HUES48 (cell line): Measurements from ENCODE around the gene PRRT1B.
"Not testable (repeated sequence)": the region's sequence is repeated elsewhere in the genome, so short reads cannot be mapped to it uniquely, and the experiment has no call there.

Experiments
- H3K27ac ChIP-seq: one replicate; pipeline ENCODE4 v1.7.0; 2013; ENCODE audit warnings: low read depth, low read length, inconsistent platforms
- H3K27me3 ChIP-seq: 2 replicates; pipeline ENCODE4 v1.6.1; 2013; ENCODE audit warnings: mild to moderate bottlenecking, low read length; ENCODE audit not compliant: control insufficient read depth, insufficient read depth
- H3K36me3 ChIP-seq: 2 replicates; pipeline ENCODE4 v1.6.1; 2013; ENCODE audit warnings: low read length; ENCODE audit not compliant: control insufficient read depth, insufficient read depth
- H3K4me1 ChIP-seq: 2 replicates; pipeline ENCODE4 v1.6.1; 2013; ENCODE audit warnings: mild to moderate bottlenecking, low read length; ENCODE audit not compliant: control insufficient read depth, insufficient read depth
- H3K4me3 ChIP-seq: 2 replicates; pipeline ENCODE4 v1.5.1; 2013; ENCODE audit warnings: mild to moderate bottlenecking, low read depth, low read length
- H3K9ac ChIP-seq: 2 replicates; pipeline ENCODE4 v1.6.1; 2013; ENCODE audit warnings: mild to moderate bottlenecking, low read depth, low read length, moderate library complexity
- H3K9me3 ChIP-seq: 2 replicates; pipeline ENCODE4 v1.6.1; 2013; ENCODE audit warnings: low read length; ENCODE audit not compliant: control insufficient read depth, insufficient read depth

PRRT1B gene

GRCh38 chr9:131530920-131531832 lies 14.1 kb upstream of the PRRT1B start, which contains the start of gene UCK1:
TSS of gene UCK1 (minus strand) at chr9:131531263. CDS start at chr9:131531174, 89 bp downstream.
- peaks cover 36% of the 10 kb centered on the region for H3K36me3 ChIP-seq
- H3K4me1 ChIP-seq, result peaks cover 3% of the 10 kb centered on the region; the same call in 1 of the 2 replicates
- no peaks in the 10 kb centered on the region for H3K27me3 ChIP-seq
- peak within 1 kb of the TSS; percentile 10 for H3K9ac ChIP-seq
- H3K4me3 ChIP-seq, result peak within 1 kb of the TSS; percentile 72
- no peaks in the 10 kb centered on the region for H3K9me3 ChIP-seq
- H3K27ac ChIP-seq, result peak within 1 kb of the TSS; percentile 51

- H3K27ac ChIP-seq, result no peak overlapping the region
- no peaks in the 10 kb centered on the region for H3K27me3 ChIP-seq
- H3K4me1 ChIP-seq, result peaks cover 3% of the 10 kb centered on the region; the same call in 1 of the 2 replicates
- no peak overlapping the region for H3K4me3 ChIP-seq
- peaks cover under 1% of the 10 kb centered on the region; the same call in 1 of the 2 replicates for H3K36me3 ChIP-seq
- no peak overlapping the region for H3K9ac ChIP-seq
- H3K9me3 ChIP-seq, result peaks cover 5% of the 10 kb centered on the region
Measured at GRCh38 chr9:131534721-131535237, 10.5 kb upstream of the PRRT1B start.

DNA sequence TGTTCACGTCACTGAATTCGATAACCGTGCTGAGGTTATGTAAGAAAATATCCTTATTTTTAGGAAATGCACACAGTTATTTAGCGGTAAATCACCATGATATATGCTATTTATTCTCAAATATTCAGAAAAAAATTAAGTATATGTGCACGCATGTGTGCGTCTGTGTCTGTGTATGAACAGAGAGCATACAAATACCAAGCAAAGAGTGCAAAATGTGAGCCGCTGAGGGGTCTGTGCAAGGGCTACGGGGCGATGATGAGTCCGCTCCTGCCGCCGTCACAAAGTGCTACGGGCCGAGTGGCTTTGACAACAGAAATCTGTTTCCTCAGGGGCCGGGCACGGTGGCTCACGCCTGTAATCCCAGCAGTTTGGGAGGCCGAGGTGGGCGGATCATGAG lies 7.4 kb upstream of the PRRT1B start:
- Histone ChIP-seq H3K9me3 (peaks cover 7% of the 10 kb centered on the region), H3K27ac (no peak overlapping the region), H3K36me3 (no peaks in the 10 kb centered on the region), H3K4me3 (no peak overlapping the region), H3K27me3 (no peaks in the 10 kb centered on the region), H3K4me1 (no peaks in the 10 kb centered on the region), H3K9ac (no peak overlapping the region)

- Histone ChIP-seq H3K4me1 (no peaks in the 10 kb centered on the region), H3K36me3 (no peaks in the 10 kb centered on the region), H3K9ac (no peak overlapping the region), H3K27ac (no peak overlapping the region), H3K27me3 (peaks cover 3% of the 10 kb centered on the region), H3K9me3 (peaks cover 20% of the 10 kb centered on the region), H3K4me3 (no peak overlapping the region)
Measured at GRCh38 chr9:131539223-131539923, 6.0 kb upstream of the PRRT1B start.

- H3K9ac ChIP-seq, result no peak overlapping the region
- H3K27ac ChIP-seq, result no peak overlapping the region
- peaks cover 37% of the 10 kb centered on the region for H3K27me3 ChIP-seq
- H3K4me1 ChIP-seq, result no peaks in the 10 kb centered on the region
- H3K36me3 ChIP-seq, result no peaks in the 10 kb centered on the region
- H3K4me3 ChIP-seq, result no peak overlapping the region
- peaks cover 17% of the 10 kb centered on the region for H3K9me3 ChIP-seq
Measured at GRCh38 chr9:131543141-131543540, 2.2 kb upstream of the PRRT1B start.

GRCh38 chr9:131545786-131546335 lies 538 bp downstream of the PRRT1B start:
- no peak overlapping the region for H3K9ac ChIP-seq

DNA sequence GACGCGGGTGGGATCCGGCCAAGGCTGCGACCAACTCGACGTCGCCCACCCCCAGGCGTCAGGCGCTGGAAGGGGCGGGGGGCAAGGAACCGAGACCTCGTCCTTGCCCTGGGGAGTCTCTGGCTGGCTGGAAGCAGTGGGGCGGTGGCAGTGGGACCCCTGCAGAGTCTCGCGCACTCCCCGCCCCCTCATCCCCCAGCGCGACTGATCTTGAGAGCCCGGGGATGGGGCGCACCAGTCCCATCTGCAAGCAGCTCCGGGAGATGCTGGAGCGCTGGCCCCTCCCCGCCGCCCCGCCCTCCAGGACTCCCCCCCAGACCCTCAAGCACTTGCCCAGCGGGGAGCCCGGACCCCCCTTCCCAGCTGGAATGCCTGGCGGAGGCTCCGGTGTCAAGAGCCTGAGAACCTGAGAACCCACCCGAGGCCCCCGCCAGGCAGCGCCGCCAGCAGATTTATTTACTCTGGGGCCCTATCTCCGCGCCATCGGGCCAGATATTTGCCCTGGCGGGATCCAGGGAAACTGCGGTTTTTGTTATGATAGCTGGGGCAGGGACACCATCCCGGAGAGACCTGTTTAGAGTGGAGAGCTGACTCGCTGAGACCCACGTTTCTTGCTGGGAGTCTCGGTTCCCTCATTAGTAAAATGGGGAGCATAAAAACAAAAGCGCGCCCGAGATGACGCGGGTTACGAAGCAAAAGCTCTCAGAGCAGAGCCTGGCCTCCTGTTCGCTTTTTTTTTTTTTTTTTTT lies 1.2 kb downstream of the PRRT1B start:
- Histone ChIP-seq H3K27ac (no peak overlapping the region), H3K4me1 (no peaks in the 10 kb centered on the region), H3K4me3 (peak overlapping the region; percentile 54), H3K9ac (no peak overlapping the region), H3K27me3 (peaks cover 37% of the 10 kb centered on the region), H3K9me3 (peaks cover 17% of the 10 kb centered on the region), H3K36me3 (no peaks in the 10 kb centered on the region)

More at GRCh38 chr9:131545786-131546335, 538 bp downstream of the PRRT1B start:
- Histone ChIP-seq H3K27ac (no peak overlapping the region), H3K4me1 (no peaks in the 10 kb centered on the region), H3K36me3 (no peaks in the 10 kb centered on the region), H3K27me3 (peaks cover 37% of the 10 kb centered on the region), H3K9me3 (peaks cover 17% of the 10 kb centered on the region), H3K4me3 (peak overlapping the region; percentile 54)

- not testable (repeated sequence) for H3K4me1 ChIP-seq, H3K36me3 ChIP-seq, H3K27ac ChIP-seq, H3K9ac ChIP-seq, H3K4me3 ChIP-seq, H3K9me3 ChIP-seq
- peaks cover 41% of the 10 kb centered on the region for H3K27me3 ChIP-seq
Measured at GRCh38 chr9:131549186-131549585, 3.9 kb downstream of the PRRT1B start.

DNA sequence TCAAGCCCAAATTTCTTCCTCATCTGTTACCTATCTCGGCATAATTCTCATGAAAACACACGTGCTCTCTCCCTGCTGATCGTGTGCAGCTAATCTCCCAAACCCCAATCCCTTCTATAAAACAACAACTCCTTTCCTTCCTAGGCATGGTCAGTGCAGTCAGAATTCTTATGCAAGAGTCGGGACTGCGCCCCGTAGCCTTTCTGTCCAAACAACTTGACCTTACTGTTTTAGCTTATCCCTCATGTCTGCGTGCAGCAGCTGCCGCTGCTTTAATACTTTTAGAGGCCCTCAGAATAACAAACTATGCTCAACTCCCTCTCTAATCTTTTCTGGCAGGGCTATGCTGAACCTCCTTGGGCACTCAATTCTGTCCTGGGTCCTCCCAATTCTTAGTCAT lies 5.1 kb downstream of the PRRT1B start:
- H3K4me3 ChIP-seq, H3K9ac ChIP-seq, H3K27ac ChIP-seq, H3K4me1 ChIP-seq, H3K9me3 ChIP-seq, H3K36me3 ChIP-seq: not testable (repeated sequence)
- peaks cover 37% of the 10 kb centered on the region for H3K27me3 ChIP-seq

DNA sequence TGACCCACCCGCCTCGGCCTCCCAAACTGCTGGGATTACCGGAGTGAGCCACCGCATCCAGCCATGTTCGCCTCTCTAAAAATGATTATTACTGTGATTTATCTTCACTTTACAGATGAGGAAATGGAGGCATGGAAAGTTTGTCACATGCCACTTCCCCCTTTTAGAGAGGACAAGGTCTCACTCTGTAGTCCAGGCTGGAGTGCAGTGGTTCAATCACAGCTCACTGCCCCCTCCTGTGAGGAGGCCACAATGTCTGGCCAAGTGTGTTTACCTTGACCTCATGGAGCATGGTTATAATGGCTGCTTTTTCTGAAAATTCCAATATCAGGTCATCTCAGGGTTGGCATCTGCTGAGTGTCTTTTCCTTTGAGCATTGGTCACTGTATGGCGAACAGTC lies 6.7 kb downstream of the PRRT1B start:
- Histone ChIP-seq H3K27ac (no peak overlapping the region), H3K27me3 (peaks cover 31% of the 10 kb centered on the region), H3K4me1 (no peaks in the 10 kb centered on the region), H3K4me3 (no peak overlapping the region), H3K9ac (no peak overlapping the region), H3K9me3 (no peaks in the 10 kb centered on the region), H3K36me3 (no peaks in the 10 kb centered on the region)
